ENCODE measurements around the gene IL4I1.

IL4I1 gene

GRCh38 chr19:49853852-49854377 lies 42.8 kb downstream of the IL4I1 start:
- in situ Hi-C loops (cut with MboI; ENCODE audit: low sequenced_read_pairs) = no loop called here

GRCh38 chr19:49852631-49853126 lies 44.0 kb downstream of the IL4I1 start:
- in situ Hi-C loops (cut with MboI; ENCODE audit: low sequenced_read_pairs) = no loop called here

DNA sequence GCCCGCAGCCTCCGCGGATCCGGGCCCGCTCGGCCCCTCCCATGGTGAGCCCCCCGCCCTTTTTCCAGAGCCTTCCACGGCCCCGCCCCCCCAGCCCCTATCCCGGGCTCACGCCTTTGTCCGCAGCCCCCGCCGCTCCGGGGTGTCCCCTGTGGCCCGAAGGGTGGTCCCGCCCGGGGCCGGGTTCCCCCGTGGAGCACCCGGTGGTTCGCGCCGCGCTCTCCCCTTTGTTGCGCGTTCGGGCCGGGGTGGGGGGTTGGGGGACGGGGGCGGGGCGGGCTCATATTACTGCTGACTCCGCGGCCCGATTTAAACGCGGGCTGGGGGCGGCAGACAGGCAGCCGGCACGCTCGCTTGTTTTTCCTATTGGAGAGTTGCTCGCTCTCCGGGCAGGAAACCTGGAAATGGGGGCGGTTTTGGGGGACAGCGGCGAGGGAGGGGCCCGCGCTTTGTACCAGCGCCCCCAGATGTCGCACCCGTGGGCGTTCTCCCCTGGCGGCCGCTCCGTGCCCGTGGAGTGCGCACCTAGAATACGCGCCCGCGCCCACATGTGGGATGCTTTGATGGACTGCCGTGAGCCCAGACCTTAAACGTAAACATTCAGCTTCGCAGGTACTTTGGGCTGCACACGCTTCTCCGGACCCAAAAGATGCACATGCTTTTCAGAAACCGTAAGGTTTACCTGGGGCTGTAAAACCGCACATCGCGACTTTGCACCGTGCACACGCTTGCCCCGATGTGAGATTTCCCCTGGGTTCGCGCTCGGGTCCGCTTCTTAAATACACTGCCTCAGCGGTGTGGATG lies 45.0 kb downstream of the IL4I1 start:
- in situ Hi-C loops (cut with MboI; ENCODE audit: low sequenced_read_pairs) = no loop called here

GRCh38 chr19:49850487-49851342 lies 46.0 kb downstream of the IL4I1 start, which contains the start of gene PTOV1:
PTOV1 (plus strand) TSS chr19:49851159.
- in situ Hi-C loops (cut with MboI; ENCODE audit: low sequenced_read_pairs) = no loop called here

DNA sequence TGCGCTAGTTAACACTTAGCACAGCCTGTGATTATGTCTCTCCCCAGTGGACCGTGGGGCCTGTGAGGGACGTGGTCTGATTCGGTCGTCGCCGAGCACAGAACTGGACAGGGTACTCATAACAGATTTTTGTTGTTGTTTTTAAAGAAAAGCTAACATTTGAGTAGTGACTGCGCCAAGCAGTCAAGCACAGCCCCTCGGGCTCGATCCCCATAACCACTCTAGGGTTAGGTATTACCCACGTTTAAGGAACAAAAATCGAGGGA lies 46.5 kb downstream of the IL4I1 start:
- in situ Hi-C loops (cut with MboI; ENCODE audit: low sequenced_read_pairs) = no loop called here

- in situ Hi-C loops (cut with MboI; ENCODE audit: low sequenced_read_pairs) = no loop called here
Observed at GRCh38 chr19:49849433-49850220, 47.1 kb downstream of the IL4I1 start.

GRCh38 chr19:49848938-49849337 lies 47.7 kb downstream of the IL4I1 start:
- in situ Hi-C loops (cut with MboI; ENCODE audit: low sequenced_read_pairs) = no loop called here

DNA sequence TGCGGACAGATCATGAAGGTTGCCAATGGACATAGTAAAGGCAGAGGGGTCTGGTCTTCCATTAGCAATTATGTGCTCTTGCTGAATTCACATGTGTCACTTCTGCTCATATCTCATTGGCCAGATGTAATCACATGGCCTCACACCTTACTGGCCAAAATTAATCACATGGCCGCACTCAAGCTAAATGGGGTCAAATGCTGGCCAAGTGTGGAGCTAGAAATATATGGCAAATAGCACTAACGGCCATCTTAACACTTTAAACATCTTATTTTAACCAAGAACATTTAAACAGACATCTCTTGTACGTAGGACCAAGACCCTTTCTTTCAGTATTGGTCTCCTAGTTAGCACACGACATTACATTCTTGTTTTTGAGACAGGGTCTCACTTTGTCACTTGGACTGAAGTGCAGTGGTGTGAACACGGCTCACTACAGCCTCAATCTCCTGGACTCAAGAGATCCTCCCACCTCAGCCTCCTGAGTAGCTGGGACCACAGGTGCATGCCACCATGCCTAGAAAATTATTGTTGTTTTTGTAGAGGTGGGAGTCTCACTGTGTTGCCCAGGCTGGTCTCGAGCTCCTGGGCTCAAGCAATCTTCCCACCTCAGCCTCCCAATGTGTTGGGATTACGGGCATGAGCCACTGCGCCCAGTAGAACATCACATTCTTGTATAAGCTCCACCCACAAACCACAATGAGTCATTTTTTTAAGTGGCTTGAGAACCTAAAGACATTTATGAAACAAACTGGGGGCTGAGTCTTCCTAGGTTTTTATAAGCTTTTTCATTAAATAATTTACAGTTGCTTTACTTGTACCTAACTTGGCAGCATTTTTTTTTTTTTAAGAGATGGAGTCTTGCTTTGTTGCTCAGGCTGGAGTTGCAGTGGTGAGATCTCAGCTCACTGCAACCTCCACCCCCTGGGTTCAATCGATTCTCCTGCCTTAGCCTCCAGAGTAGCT lies 48.7 kb downstream of the IL4I1 start:
- in situ Hi-C loops (cut with MboI; ENCODE audit: low sequenced_read_pairs) = no loop called here

DNA sequence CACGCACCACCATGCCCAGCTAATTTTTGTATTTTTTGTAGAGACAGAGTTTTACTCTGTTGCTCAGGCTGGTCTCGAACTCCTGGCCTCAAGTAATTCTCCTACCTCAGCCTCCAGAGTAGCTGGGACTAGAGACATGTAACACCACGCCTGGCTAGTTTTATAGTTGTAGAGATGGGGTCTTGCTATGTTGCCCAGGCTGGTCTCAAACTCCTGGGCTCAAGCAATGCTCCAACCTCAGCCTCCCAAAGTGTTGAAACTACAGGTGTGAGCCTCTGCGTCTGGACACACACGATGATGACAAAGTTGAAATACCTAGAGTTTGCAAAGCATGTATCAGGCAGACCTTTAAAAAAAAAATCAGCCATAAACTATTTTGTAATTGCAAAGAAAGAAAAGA lies 50.3 kb downstream of the IL4I1 start:
- in situ Hi-C loops (cut with MboI; ENCODE audit: low sequenced_read_pairs) = no loop called here

DNA sequence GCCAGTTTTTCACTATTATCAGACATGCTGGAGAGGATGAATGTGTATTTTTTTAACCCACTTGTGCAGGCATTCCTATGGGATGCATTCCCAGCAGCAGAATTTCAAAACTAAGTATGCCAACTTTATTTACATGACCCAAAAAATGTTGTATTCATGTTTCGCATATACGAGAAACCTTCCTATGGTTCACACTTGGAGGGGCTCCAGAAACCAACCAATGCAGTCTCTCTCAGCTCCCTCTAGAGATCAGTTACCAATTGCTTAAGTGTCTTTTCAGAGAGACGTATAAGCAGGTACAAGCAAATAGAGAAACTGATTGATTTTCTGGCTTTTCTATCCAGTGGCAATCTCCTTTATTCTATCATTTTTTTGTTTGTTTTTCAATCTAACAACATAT lies 51.3 kb downstream of the IL4I1 start:
- in situ Hi-C loops (cut with MboI; ENCODE audit: low sequenced_read_pairs) = no loop called here

GRCh38 chr19:49844138-49845095 lies 52.3 kb downstream of the IL4I1 start:
- in situ Hi-C loops (cut with MboI; ENCODE audit: low sequenced_read_pairs) = no loop called here

DNA sequence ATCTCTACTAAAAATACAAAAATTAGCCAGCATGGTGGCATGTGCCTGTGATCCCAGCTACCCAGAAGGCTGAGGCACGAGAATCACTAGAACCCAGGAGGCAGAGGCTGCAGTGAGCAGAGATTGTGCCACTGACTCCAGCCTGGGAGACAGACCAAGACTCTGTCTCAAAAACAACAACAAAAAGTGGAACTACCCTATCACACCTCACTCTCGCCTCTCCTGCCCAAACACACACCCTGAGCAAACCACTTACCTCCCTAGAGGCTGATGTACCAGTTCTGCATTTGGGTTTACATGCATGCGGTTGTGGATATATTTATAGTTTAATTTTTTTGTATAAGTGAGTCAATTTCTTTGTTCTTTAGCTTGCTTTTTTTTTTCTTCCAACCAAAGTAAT lies 53.4 kb downstream of the IL4I1 start:
- in situ Hi-C loops (cut with MboI; ENCODE audit: low sequenced_read_pairs) = no loop called here

DNA sequence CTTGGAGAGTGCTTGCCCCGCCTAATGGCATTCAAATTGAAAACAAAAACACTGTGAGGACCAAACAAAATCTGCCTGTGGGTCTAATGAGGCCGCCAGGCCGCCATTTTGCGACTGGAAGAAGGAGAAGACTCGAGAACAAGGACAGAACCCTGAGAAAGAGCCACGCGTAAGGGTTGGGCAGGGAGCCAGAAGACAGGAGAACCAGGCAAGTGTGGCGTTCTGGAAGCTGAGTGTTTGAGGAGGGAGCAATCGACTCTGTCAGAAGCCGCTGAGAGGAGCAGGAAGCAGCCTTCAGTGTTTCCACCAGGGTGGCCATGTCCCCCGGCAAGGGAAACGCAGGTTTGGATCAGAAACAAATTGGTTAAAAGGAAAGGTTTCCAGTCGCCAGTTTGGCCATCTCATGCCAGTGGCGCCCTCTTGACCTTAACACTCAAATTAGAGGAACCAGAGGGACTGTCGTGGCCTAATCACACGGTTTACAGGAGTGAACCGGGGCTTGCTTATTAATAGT lies 55.9 kb downstream of the IL4I1 start:
- in situ Hi-C loops (cut with MboI; ENCODE audit: low sequenced_read_pairs) = no loop called here

GRCh38 chr19:49840321-49840720 lies 56.4 kb downstream of the IL4I1 start:
- in situ Hi-C loops (cut with MboI; ENCODE audit: low sequenced_read_pairs) = no loop called here

DNA sequence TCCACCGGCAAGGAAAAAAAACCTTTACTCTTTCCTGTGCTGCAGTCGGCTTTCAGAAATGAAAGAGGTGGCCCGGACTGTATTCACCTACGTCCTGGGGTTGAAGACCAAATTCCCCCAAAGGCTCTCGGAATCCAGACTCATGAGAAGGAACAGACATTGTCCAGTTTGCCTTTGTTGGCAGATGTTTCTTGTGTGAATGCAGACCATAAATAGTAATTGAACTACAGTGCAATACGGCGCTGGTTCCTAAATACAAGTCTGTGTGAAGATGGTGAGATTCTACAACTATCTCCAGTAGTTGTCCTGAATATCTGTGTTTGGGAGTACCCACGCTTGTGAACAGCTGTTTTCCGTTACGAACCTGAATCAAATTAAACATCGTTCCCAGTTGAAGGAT lies 57.0 kb downstream of the IL4I1 start:
- in situ Hi-C loops (cut with MboI; ENCODE audit: low sequenced_read_pairs) = no loop called here

Data from hTERT RPE-1 (cell line).